H9 (cell line): ENCODE results near the gene KCNMA1. TPM values are rescaled to one million over a fixed set of nuclear protein-coding genes. Genes with fewer than 3 reads are reported as not detected.

ENCODE experiments used
- DNase-seq: peaks from one replicate; pipeline ENCODE4 v3.0.0-alpha.2; 2017
- H2AFZ ChIP-seq: one replicate; pipeline ENCODE4 v1.6.1; 2013; ENCODE audit warnings: mild to moderate bottlenecking, low read length, control low read depth, moderate library complexity
- H2AK5ac ChIP-seq: 2 replicates; pipeline ENCODE4 v1.6.1; 2013; ENCODE audit warnings: low read length, control low read depth, mixed read lengths; ENCODE audit not compliant: insufficient read length
- H2BK120ac ChIP-seq: one replicate; pipeline ENCODE4 v1.6.1; 2013; ENCODE audit warnings: low read depth, mild to moderate bottlenecking, low read length, control low read depth, inconsistent platforms; ENCODE audit not compliant: poor library complexity, severe bottlenecking
- H2BK12ac ChIP-seq: 2 replicates; pipeline ENCODE4 v1.6.1; 2013; ENCODE audit warnings: low read length, control low read depth, mixed read lengths, low read depth; ENCODE audit not compliant: insufficient read length
- H2BK15ac ChIP-seq: 2 replicates; pipeline ENCODE4 v1.6.1; 2013; ENCODE audit warnings: low read depth, low read length, control low read depth
- H2BK20ac ChIP-seq: one replicate; pipeline ENCODE4 v1.6.1; 2013; ENCODE audit warnings: low read depth, mild to moderate bottlenecking, low read length, control low read depth, inconsistent platforms; ENCODE audit not compliant: poor library complexity, severe bottlenecking
- H2BK5ac ChIP-seq: 2 replicates; pipeline ENCODE4 v1.6.1; 2013; ENCODE audit warnings: low read length, control low read depth, mixed read lengths; ENCODE audit not compliant: insufficient read length
- H3K14ac ChIP-seq: 2 replicates; pipeline ENCODE4 v1.6.1; 2013; ENCODE audit warnings: low read length, control low read depth; ENCODE audit not compliant: insufficient read depth
- H3K18ac ChIP-seq: 2 replicates; pipeline ENCODE4 v1.6.1; 2013; ENCODE audit warnings: low read depth, mild to moderate bottlenecking, mixed read lengths, low read length, control low read depth; ENCODE audit not compliant: insufficient read length
- H3K23ac ChIP-seq: 2 replicates; pipeline ENCODE4 v1.6.1; 2013; ENCODE audit warnings: low read length, control low read depth, mixed read lengths, low read depth; ENCODE audit not compliant: insufficient read length
- H3K23me2 ChIP-seq: 2 replicates; pipeline ENCODE4 v1.6.1; 2013; ENCODE audit warnings: low read depth, mild to moderate bottlenecking, mixed read lengths, low read length, control low read depth; ENCODE audit not compliant: insufficient read length, poor library complexity, severe bottlenecking
- H3K27ac ChIP-seq: 2 replicates; pipeline ENCODE4 v1.5.1; 2013; ENCODE audit warnings: low read length, control low read depth, mixed read lengths, low read depth; ENCODE audit not compliant: insufficient read length
- H3K27me3 ChIP-seq: 2 replicates; pipeline ENCODE4 v1.6.1; 2013; ENCODE audit warnings: low read length, control low read depth, inconsistent platforms; ENCODE audit not compliant: insufficient read depth
- H3K4ac ChIP-seq: 2 replicates; pipeline ENCODE4 v1.6.1; 2013; ENCODE audit warnings: low read depth, mild to moderate bottlenecking, control low read depth, inconsistent platforms, low read length, moderate library complexity
- H3K4me1 ChIP-seq: 2 replicates; pipeline ENCODE4 v1.6.1; 2013; ENCODE audit warnings: low read length, control low read depth, inconsistent platforms; ENCODE audit not compliant: insufficient read depth
- H3K4me2 ChIP-seq: 2 replicates; pipeline ENCODE4 v1.6.1; 2013; ENCODE audit warnings: low read length, control low read depth, mixed read lengths; ENCODE audit not compliant: insufficient read length, insufficient read depth
- H3K56ac ChIP-seq: 2 replicates; pipeline ENCODE4 v1.6.1; 2013; ENCODE audit warnings: low read depth, mild to moderate bottlenecking, mixed read lengths, low read length, control low read depth; ENCODE audit not compliant: insufficient read length
- H3K79me1 ChIP-seq: 2 replicates; pipeline ENCODE4 v1.6.1; 2013; ENCODE audit warnings: low read depth, mild to moderate bottlenecking, moderate library complexity, low read length, control low read depth, inconsistent platforms; ENCODE audit not compliant: insufficient read depth, poor library complexity, severe bottlenecking
- H3K79me2 ChIP-seq: 2 replicates; pipeline ENCODE4 v1.6.1; 2013; ENCODE audit warnings: low read length, control low read depth, inconsistent platforms; ENCODE audit not compliant: insufficient read depth
- H3K9ac ChIP-seq: 2 replicates; pipeline ENCODE4 v1.6.1; 2013; ENCODE audit warnings: low read length, control low read depth, mixed read lengths; ENCODE audit not compliant: insufficient read length; ENCODE audit errors: extremely low read depth
- H3K9me3 ChIP-seq: one replicate; pipeline ENCODE4 v1.6.1; 2013; ENCODE audit warnings: low read depth, low read length, inconsistent platforms; ENCODE audit not compliant: control insufficient read depth
- H3T11ph ChIP-seq: one replicate; pipeline ENCODE4 v1.6.1; 2013; ENCODE audit warnings: mild to moderate bottlenecking, low read length, control low read depth, inconsistent platforms
- H4K20me1 ChIP-seq: one replicate; pipeline ENCODE4 v1.6.1; 2013; ENCODE audit not compliant: control insufficient read depth, insufficient read length, insufficient read depth
- H4K5ac ChIP-seq: 2 replicates; pipeline ENCODE4 v1.6.1; 2013; ENCODE audit warnings: low read depth, mild to moderate bottlenecking, mixed read lengths, low read length, control low read depth; ENCODE audit not compliant: insufficient read length
- H4K8ac ChIP-seq: replicated peaks from 2 replicates; pipeline ENCODE4 v1.6.1; 2013; ENCODE audit warnings: low read length, control low read depth, mixed read lengths, low read depth; ENCODE audit not compliant: insufficient read length
- H4K91ac ChIP-seq: 2 replicates; pipeline ENCODE4 v1.6.1; 2013; ENCODE audit warnings: low read depth, mild to moderate bottlenecking, moderate library complexity, mixed read lengths, low read length, control low read depth; ENCODE audit not compliant: insufficient read length
- H3K27ac Mint-ChIP-seq, 3 experiments: 2 replicates in 2 of 3; 3 replicates in 1 of 3; pipeline ENCODE4 v1.8.0; 2020 to 2021; ENCODE audit warnings: mixed read lengths in 3 of 3, mild to moderate bottlenecking in 1 of 3, moderate library complexity in 1 of 3
- H3K27me3 Mint-ChIP-seq: 2 replicates; pipeline ENCODE4 v1.8.0; 2021; ENCODE audit warnings: low read depth, mild to moderate bottlenecking, moderate library complexity, mixed read lengths
- H3K36me3 Mint-ChIP-seq, 3 experiments: 2 replicates in 2 of 3; 3 replicates in 1 of 3; pipeline ENCODE4 v1.8.0; 2020 to 2021; ENCODE audit warnings: low read depth in 3 of 3, mixed read lengths in 3 of 3; ENCODE audit not compliant: insufficient read depth in 1 of 3
- H3K4me1 Mint-ChIP-seq, 2 experiments: 2 replicates each; pipeline ENCODE4 v1.8.0; 2020; ENCODE audit warnings: mixed read lengths in 2 of 2
- H3K4me3 Mint-ChIP-seq, 2 experiments: 2 replicates in 1 of 2; 3 replicates in 1 of 2; pipeline ENCODE4 v1.8.0; 2020 to 2021; ENCODE audit warnings: mild to moderate bottlenecking in 2 of 2, mixed read lengths in 2 of 2, moderate library complexity in 1 of 2
- H3K9me3 Mint-ChIP-seq, 2 experiments: 2 replicates in 1 of 2; 3 replicates in 1 of 2; pipeline ENCODE4 v1.8.0; 2020; ENCODE audit warnings: mild to moderate bottlenecking in 2 of 2, mixed read lengths in 2 of 2, moderate library complexity in 1 of 2
- CTCF ChIP-seq: fragments of 200-600 bp; sonication (generic); conservative IDR thresholded peaks from 3 replicates; pipeline ENCODE4 v1.8.0; 2021; ENCODE audit warnings: antibody characterized with exemption, mild to moderate bottlenecking
- whole genome bisulfite sequencing: extraction: QIAGEN DNeasy Blood & Tissue Kit; methylation state at CpG from one replicate; pipeline ENCODE4 v1.1.7; 2013; ENCODE audit warnings: missing lambda C conversion rate, low lambda C conversion rate, mixed read lengths; ENCODE audit not compliant: insufficient read length; ENCODE audit errors: extremely low coverage; 5-methylcytosine and 5-hydroxymethylcytosine counted together
- total RNA-seq: library from RNA; stranded (reverse); gene quantifications from 2 replicates; pipeline ENCODE4 v1.2.1, GENCODE V29; 2021

Gene KCNMA1
- total RNA-seq, 1 experiment from 2014 or later, result 2.0 TPM

- H2BK12ac ChIP-seq, result no peak overlapping the region
- H4K5ac ChIP-seq, result no peak overlapping the region
- no peak overlapping the region for H2BK15ac ChIP-seq
- Mint-ChIP-seq H3K4me1 (peaks cover 9 to 12% of the 10 kb centered on the region in 2 experiments), H3K36me3 (peaks cover 0 to 2% (median 0%) of the 10 kb centered on the region in 3 experiments; a peak in 1 of 7 replicates), H3K27ac (no peak overlapping the region), H3K9me3 (peaks cover 2 to 3% of the 10 kb centered on the region in 2 experiments; a peak in 1 of 5 replicates), H3K27me3 (peaks cover 2% of the 10 kb centered on the region), H3K4me3 (no peak overlapping the region)
- peaks cover 2% of the 10 kb centered on the region; the same call in 1 of the 2 replicates for H3K4me1 ChIP-seq
- no peaks in the 10 kb centered on the region for H3K9me3 ChIP-seq
- H3K14ac ChIP-seq, result no peak overlapping the region
- no CpG with 5 or more reads among the region's 3 CpGs for WGBS
- H4K91ac ChIP-seq, result no peak overlapping the region
- H3K79me1 ChIP-seq, result no peaks in the 10 kb centered on the region
- H2BK5ac ChIP-seq, result no peak overlapping the region
- TF ChIP-seq CTCF, result no peak
- H2BK20ac ChIP-seq, result no peak overlapping the region
- no peak overlapping the region for H2BK120ac ChIP-seq
- H3K23ac ChIP-seq, result no peak overlapping the region
- H3K79me2 ChIP-seq, result no peaks in the 10 kb centered on the region
- no peaks in the 10 kb centered on the region for H4K20me1 ChIP-seq
- no peak for DNase-seq
- no peak overlapping the region for H3K56ac ChIP-seq
- no peak overlapping the region for H3K18ac ChIP-seq
- H3K23me2 ChIP-seq, result no peaks in the 10 kb centered on the region
- H3T11ph ChIP-seq, result no peak overlapping the region
- no peak overlapping the region for H2AK5ac ChIP-seq
- no peak overlapping the region for H3K4ac ChIP-seq
- H3K4me2 ChIP-seq, result no peak overlapping the region
- H3K27ac ChIP-seq, result no peak overlapping the region
- no peak overlapping the region for H4K8ac ChIP-seq
- H2AFZ ChIP-seq, result no peak overlapping the region
- H3K9ac ChIP-seq, result no peak overlapping the region
- no peaks in the 10 kb centered on the region; the same call in 1 of the 2 replicates for H3K27me3 ChIP-seq
Measured at GRCh38 chr10:77319557-77319956, 318.1 kb downstream of the KCNMA1 start.
